ENCODE results near the gene KCNA5. TPM values are rescaled to one million over a fixed set of nuclear protein-coding genes. Genes with fewer than 3 reads are reported as not detected.
A peak's percentile ranks its signal among the peaks of the same experiment; 100 is the strongest.

Gene KCNA5
- total RNA-seq, 1 donor from 2014 or later: 0.82 TPM

- H3K4me1 Mint-ChIP-seq (ENCODE audit: unreplicated experiment): peaks cover 10% of the 10 kb centered on the region
- no peak overlapping the region for H3K27ac Mint-ChIP-seq
- DNase-seq (ENCODE audit: extremely low spot score, unreplicated experiment): no peak
- no peak overlapping the region for H3K4me3 Mint-ChIP-seq
- TF ChIP-seq, protein P1, sequence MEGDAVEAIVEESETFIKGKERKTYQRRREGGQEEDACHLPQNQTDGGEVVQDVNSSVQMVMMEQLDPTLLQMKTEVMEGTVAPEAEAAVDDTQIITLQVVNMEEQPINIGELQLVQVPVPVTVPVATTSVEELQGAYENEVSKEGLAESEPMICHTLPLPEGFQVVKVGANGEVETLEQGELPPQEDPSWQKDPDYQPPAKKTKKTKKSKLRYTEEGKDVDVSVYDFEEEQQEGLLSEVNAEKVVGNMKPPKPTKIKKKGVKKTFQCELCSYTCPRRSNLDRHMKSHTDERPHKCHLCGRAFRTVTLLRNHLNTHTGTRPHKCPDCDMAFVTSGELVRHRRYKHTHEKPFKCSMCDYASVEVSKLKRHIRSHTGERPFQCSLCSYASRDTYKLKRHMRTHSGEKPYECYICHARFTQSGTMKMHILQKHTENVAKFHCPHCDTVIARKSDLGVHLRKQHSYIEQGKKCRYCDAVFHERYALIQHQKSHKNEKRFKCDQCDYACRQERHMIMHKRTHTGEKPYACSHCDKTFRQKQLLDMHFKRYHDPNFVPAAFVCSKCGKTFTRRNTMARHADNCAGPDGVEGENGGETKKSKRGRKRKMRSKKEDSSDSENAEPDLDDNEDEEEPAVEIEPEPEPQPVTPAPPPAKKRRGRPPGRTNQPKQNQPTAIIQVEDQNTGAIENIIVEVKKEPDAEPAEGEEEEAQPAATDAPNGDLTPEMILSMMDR (conservative IDR thresholded peaks at IDR 0.05): no peak
- H3K9me3 Mint-ChIP-seq: no peaks in the 10 kb centered on the region
- H3K36me3 Mint-ChIP-seq: no peaks in the 10 kb centered on the region
- peaks cover 73% of the 10 kb centered on the region for H3K27me3 Mint-ChIP-seq
Measured at GRCh38 chr12:5078423-5078822, 34.7 kb downstream of the KCNA5 start.

DNA sequence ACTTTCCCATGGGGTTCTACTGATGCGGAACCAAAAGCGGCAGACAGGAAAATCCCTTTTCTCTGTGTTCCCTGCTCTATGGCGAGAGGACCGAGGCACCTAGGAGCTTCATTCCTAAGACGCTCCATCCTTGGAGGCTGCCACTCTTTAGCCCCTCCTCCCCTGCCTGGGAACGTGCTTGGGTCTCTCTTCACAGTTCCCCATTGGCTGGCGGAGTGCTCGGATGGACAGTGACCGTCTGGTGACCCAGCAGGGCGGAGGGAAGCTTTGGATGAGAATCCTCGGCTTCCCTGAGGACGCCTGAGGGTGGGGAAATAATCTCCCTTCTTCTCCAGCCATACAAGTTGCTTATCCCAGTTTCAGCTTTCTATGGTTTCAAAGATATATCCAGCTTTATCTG, 37.3 kb downstream of the KCNA5 start:
- Mint-ChIP-seq H3K4me1 (ENCODE audit: unreplicated experiment) (peaks cover 10% of the 10 kb centered on the region), H3K36me3 (no peaks in the 10 kb centered on the region), H3K27ac (no peak overlapping the region), H3K4me3 (no peak overlapping the region), H3K9me3 (no peaks in the 10 kb centered on the region), H3K27me3 (peaks cover 73% of the 10 kb centered on the region)
- TF ChIP-seq, protein P1 (conservative IDR thresholded peaks at IDR 0.05): no peak
- no peak for DNase-seq (ENCODE audit: extremely low spot score, unreplicated experiment)

GRCh38 chr12:5083955-5084849, 40.5 kb downstream of the KCNA5 start:
- DNase-seq (ENCODE audit: extremely low spot score, unreplicated experiment): no peak
- Mint-ChIP-seq H3K27ac (no peak overlapping the region), H3K36me3 (no peaks in the 10 kb centered on the region), H3K4me1 (ENCODE audit: unreplicated experiment) (no peaks in the 10 kb centered on the region), H3K4me3 (no peak overlapping the region), H3K9me3 (no peaks in the 10 kb centered on the region), H3K27me3 (peaks cover 68% of the 10 kb centered on the region)
- TF ChIP-seq, protein P1 (conservative IDR thresholded peaks at IDR 0.05): peak; percentile 85

DNA sequence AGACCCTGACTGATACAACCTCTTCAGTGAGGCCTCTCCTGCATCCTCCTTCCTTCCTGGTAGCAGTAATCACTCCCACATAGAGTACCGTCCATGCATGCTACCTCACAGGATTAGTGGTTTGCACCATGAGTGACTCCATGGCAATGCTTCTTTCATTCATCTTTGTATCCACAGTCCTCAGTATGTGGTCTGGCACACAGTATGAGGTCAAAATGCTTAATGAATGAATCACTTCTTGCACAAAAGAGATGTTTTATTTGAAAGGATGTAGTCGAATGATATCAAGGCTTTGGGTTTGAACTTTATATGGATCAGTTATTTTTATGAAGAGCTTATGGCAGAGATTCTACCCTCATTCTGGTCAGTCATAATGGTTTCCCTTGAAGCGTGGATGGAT, 42.2 kb downstream of the KCNA5 start:
- peaks cover 63% of the 10 kb centered on the region for H3K27me3 Mint-ChIP-seq
- TF ChIP-seq, protein P1 (conservative IDR thresholded peaks at IDR 0.05): no peak
- no peak overlapping the region for H3K27ac Mint-ChIP-seq
- H3K4me3 Mint-ChIP-seq: no peak overlapping the region
- no peaks in the 10 kb centered on the region for H3K36me3 Mint-ChIP-seq
- no peak for DNase-seq (ENCODE audit: extremely low spot score, unreplicated experiment)
- H3K4me1 Mint-ChIP-seq (ENCODE audit: unreplicated experiment): no peaks in the 10 kb centered on the region
- H3K9me3 Mint-ChIP-seq: no peaks in the 10 kb centered on the region

- H3K4me1 Mint-ChIP-seq (ENCODE audit: unreplicated experiment): no peaks in the 10 kb centered on the region
- no peak overlapping the region for H3K4me3 Mint-ChIP-seq
- DNase-seq (ENCODE audit: extremely low spot score, unreplicated experiment): no peak
- H3K27me3 Mint-ChIP-seq: peaks cover 59% of the 10 kb centered on the region
- no peaks in the 10 kb centered on the region for H3K36me3 Mint-ChIP-seq
- TF ChIP-seq, protein P1 (conservative IDR thresholded peaks at IDR 0.05): no peak
- H3K27ac Mint-ChIP-seq: no peak overlapping the region
- H3K9me3 Mint-ChIP-seq: no peaks in the 10 kb centered on the region
Measured at GRCh38 chr12:5087831-5088554, 44.3 kb downstream of the KCNA5 start.
